C4-2B (cell line): ENCODE data around the gene DNM3.

Source experiments
- ZFX ChIP-seq: fragments of 450-650 bp; IDR thresholded peaks from 2 replicates; pipeline ENCODE4 v1.6.1; 2017
- TF ChIP-seq, protein P1 (sequence below): fragments of 450-650 bp; conservative IDR thresholded peaks from 2 replicates; pipeline ENCODE4 v1.5.1; 2017; ENCODE audit warnings: mild to moderate bottlenecking

DNA sequence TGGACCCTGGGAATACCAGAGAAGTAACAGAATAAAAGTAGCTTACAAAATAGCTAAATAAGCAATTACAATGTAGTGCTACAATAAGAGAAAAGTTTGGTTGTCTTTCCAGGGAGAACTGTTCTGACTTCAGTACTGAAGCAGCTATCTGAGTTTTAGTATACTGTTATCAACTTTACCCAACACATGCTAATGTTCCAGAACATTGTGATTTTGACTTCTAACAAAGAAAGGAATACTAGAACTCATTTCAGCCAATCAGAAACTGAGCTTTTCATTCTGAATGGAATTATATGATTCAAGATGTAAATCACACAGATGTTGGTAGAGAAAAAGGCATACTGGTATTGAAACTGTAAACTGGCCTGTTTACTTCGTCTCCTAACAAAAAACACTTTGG, 579.1 kb downstream of the DNM3 start, which contains the start of gene C1orf105:
- TF ChIP-seq, protein P1, sequence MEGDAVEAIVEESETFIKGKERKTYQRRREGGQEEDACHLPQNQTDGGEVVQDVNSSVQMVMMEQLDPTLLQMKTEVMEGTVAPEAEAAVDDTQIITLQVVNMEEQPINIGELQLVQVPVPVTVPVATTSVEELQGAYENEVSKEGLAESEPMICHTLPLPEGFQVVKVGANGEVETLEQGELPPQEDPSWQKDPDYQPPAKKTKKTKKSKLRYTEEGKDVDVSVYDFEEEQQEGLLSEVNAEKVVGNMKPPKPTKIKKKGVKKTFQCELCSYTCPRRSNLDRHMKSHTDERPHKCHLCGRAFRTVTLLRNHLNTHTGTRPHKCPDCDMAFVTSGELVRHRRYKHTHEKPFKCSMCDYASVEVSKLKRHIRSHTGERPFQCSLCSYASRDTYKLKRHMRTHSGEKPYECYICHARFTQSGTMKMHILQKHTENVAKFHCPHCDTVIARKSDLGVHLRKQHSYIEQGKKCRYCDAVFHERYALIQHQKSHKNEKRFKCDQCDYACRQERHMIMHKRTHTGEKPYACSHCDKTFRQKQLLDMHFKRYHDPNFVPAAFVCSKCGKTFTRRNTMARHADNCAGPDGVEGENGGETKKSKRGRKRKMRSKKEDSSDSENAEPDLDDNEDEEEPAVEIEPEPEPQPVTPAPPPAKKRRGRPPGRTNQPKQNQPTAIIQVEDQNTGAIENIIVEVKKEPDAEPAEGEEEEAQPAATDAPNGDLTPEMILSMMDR = no peak
- no peak for TF ChIP-seq ZFX
